ENCODE measurements around the gene GLDN. TPM values are rescaled to one million over a fixed set of nuclear protein-coding genes. Genes with fewer than 3 reads are reported as not detected.

Gene GLDN
- total RNA-seq, 1 experiment from 2014 or later: 1.3 TPM

GRCh38 chr15:51369451-51369761, 28.0 kb downstream of the GLDN start:
- Mint-ChIP-seq H3K4me1 (peaks cover 5 to 9% of the 10 kb centered on the region in 2 experiments), H3K36me3 (ENCODE audit: insufficient read depth in 1 of 3, low read depth in 3 of 3) (no peaks in the 10 kb centered on the region; a peak in 1 of 7 replicates), H3K4me3 (no peak overlapping the region), H3K9me3 (no peaks in the 10 kb centered on the region), H3K27me3 (ENCODE audit: low read depth) (no peaks in the 10 kb centered on the region), H3K27ac (peak overlapping the region in 1 of 3 experiments; percentile 2; a peak in 1 of 7 replicates)
- Histone ChIP-seq H3K4me2 (ENCODE audit: insufficient read depth, insufficient read length, low read length) (no peak overlapping the region), H2BK20ac (ENCODE audit: low read depth, low read length, poor library complexity, severe bottlenecking) (no peak overlapping the region), H3K79me2 (ENCODE audit: insufficient read depth, low read length) (no peaks in the 10 kb centered on the region), H3K56ac (ENCODE audit: insufficient read length, low read depth, low read length) (no peak overlapping the region), H3T11ph (ENCODE audit: low read length) (no peak overlapping the region), H3K79me1 (ENCODE audit: insufficient read depth, low read depth, low read length, poor library complexity, severe bottlenecking) (no peaks in the 10 kb centered on the region), H2BK120ac (ENCODE audit: low read depth, low read length, poor library complexity, severe bottlenecking) (no peak overlapping the region), H3K4ac (ENCODE audit: low read depth, low read length) (no peak overlapping the region), H3K23ac (ENCODE audit: insufficient read length, low read depth, low read length) (no peak overlapping the region), H2BK12ac (ENCODE audit: insufficient read length, low read depth, low read length) (no peak overlapping the region), H2BK5ac (ENCODE audit: insufficient read length, low read length) (no peak overlapping the region), H3K23me2 (ENCODE audit: insufficient read length, low read depth, low read length, poor library complexity, severe bottlenecking) (no peaks in the 10 kb centered on the region), H2AFZ (ENCODE audit: low read length) (no peak overlapping the region), H3K14ac (ENCODE audit: insufficient read depth, low read length) (no peak overlapping the region), H2AK5ac (ENCODE audit: insufficient read length, low read length) (no peak overlapping the region), H4K8ac (replicated peaks; ENCODE audit: insufficient read length, low read depth, low read length) (no peak overlapping the region), H3K9ac (ENCODE audit: extremely low read depth, insufficient read length, low read length) (no peak overlapping the region), H2BK15ac (ENCODE audit: low read depth, low read length) (no peak overlapping the region), H4K20me1 (ENCODE audit: control insufficient read depth, insufficient read depth, insufficient read length) (no peaks in the 10 kb centered on the region), H3K27ac (ENCODE audit: insufficient read length, low read depth, low read length) (no peak overlapping the region), H3K9me3 (ENCODE audit: control insufficient read depth, low read depth, low read length) (no peaks in the 10 kb centered on the region), H3K27me3 (ENCODE audit: insufficient read depth, low read length) (no peaks in the 10 kb centered on the region), H4K91ac (ENCODE audit: insufficient read length, low read depth, low read length) (no peak overlapping the region), H3K4me1 (ENCODE audit: insufficient read depth, low read length) (no peaks in the 10 kb centered on the region), H3K18ac (ENCODE audit: insufficient read length, low read depth, low read length) (no peak overlapping the region), H4K5ac (ENCODE audit: insufficient read length, low read depth, low read length) (no peak overlapping the region)
- no peak for DNase-seq
- TF ChIP-seq, protein P1, sequence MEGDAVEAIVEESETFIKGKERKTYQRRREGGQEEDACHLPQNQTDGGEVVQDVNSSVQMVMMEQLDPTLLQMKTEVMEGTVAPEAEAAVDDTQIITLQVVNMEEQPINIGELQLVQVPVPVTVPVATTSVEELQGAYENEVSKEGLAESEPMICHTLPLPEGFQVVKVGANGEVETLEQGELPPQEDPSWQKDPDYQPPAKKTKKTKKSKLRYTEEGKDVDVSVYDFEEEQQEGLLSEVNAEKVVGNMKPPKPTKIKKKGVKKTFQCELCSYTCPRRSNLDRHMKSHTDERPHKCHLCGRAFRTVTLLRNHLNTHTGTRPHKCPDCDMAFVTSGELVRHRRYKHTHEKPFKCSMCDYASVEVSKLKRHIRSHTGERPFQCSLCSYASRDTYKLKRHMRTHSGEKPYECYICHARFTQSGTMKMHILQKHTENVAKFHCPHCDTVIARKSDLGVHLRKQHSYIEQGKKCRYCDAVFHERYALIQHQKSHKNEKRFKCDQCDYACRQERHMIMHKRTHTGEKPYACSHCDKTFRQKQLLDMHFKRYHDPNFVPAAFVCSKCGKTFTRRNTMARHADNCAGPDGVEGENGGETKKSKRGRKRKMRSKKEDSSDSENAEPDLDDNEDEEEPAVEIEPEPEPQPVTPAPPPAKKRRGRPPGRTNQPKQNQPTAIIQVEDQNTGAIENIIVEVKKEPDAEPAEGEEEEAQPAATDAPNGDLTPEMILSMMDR (conservative IDR thresholded peaks at IDR 0.05): no peak
- no CpG with 5 or more reads among the region's 1 CpG for WGBS (ENCODE audit: extremely low coverage, insufficient read length, low lambda C conversion rate)
